ENCODE measurements around the gene CFAP299. TPM values are rescaled to one million over a fixed set of nuclear protein-coding genes. Genes with fewer than 3 reads are reported as not detected.

CFAP299 gene
- total and polyA plus RNA-seq, 2 donors (not counting 3 experiments of a cell fraction or from before 2014, with no cell fraction given): not detected

DNA sequence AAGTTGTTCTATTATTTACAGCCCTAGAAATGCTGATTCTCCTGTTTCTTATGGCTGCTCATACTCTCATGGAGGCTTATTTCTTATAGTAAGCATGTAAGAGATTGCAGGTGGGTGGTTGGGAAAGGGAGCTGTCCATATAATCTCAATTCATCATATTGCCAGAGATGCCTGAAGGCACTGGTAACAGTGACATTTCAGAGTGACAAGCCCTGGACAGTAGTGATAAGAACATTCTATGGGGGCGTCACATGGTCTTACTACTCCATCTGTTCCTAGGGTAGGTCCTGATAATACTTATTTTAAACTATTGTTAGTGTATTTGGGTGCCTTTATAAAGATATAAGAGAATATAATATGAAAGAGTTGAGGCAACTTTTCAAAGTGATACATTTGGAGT is 171.5 kb downstream of the CFAP299 start:
- ChIA-PET POLR2A (no interaction called here), CTCF (no interaction called here)
- no peaks in the 10 kb centered on the region for H3K9me3 ChIP-seq (replicated peaks; ENCODE audit: control insufficient read depth, insufficient read depth, low read length)
- H3K9me1 ChIP-seq (replicated peaks; ENCODE audit: control insufficient read depth, extremely low read depth, insufficient read depth, low read length): no peaks in the 10 kb centered on the region
- H3K4me2 ChIP-seq (ENCODE audit: insufficient read depth, low read length): no peak overlapping the region
- H3K36me3 ChIP-seq (ENCODE audit: control insufficient read depth in 2 of 2, extremely low read depth in 1 of 2, insufficient read depth in 2 of 2, low read length in 2 of 2): no peaks in the 10 kb centered on the region
- dilution Hi-C loops (cut with MboI; ENCODE audit: extremely low pct_ligation_motif_present, low sequenced_read_pairs): no loop called here
- DNase-seq (ENCODE audit: low read depth, low spot score): no peak
- intact Hi-C loops (cut with micrococcal nuclease): no loop called here
- H3K27me3 ChIP-seq (ENCODE audit: control insufficient read depth in 2 of 2, insufficient read depth in 2 of 2, low read length in 2 of 2): no peaks in the 10 kb centered on the region
- H3K4me3 ChIP-seq (replicated peaks in 1 of 3; ENCODE audit: insufficient read depth in 1 of 3, low read depth in 1 of 3, low read length in 3 of 3): no peak overlapping the region
- no TSS peak for BruUV-seq (replicated peaks)
- H3K27ac ChIP-seq (ENCODE audit: insufficient read depth, low read depth, low read length): no peak overlapping the region
- no peaks in the 10 kb centered on the region for H3K4me1 ChIP-seq (ENCODE audit: control insufficient read depth, extremely low read depth, insufficient read depth, low read length)
- TF ChIP-seq, protein P1, sequence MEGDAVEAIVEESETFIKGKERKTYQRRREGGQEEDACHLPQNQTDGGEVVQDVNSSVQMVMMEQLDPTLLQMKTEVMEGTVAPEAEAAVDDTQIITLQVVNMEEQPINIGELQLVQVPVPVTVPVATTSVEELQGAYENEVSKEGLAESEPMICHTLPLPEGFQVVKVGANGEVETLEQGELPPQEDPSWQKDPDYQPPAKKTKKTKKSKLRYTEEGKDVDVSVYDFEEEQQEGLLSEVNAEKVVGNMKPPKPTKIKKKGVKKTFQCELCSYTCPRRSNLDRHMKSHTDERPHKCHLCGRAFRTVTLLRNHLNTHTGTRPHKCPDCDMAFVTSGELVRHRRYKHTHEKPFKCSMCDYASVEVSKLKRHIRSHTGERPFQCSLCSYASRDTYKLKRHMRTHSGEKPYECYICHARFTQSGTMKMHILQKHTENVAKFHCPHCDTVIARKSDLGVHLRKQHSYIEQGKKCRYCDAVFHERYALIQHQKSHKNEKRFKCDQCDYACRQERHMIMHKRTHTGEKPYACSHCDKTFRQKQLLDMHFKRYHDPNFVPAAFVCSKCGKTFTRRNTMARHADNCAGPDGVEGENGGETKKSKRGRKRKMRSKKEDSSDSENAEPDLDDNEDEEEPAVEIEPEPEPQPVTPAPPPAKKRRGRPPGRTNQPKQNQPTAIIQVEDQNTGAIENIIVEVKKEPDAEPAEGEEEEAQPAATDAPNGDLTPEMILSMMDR (IDR thresholded peaks at IDR 0.05; ENCODE audit: extremely low read depth in 1 of 2, insufficient read depth in 1 of 2, low read depth in 1 of 2, low read length in 2 of 2): no peak
- TF ChIP-seq POLR2AphosphoS5 (IDR thresholded peaks at IDR 0.05; ENCODE audit: insufficient read depth, low read depth, low read length): no peak
- TF ChIP-seq FOS (IDR thresholded peaks at IDR 0.05; ENCODE audit: borderline replicate concordance, insufficient read depth, low read length): no peak
- TF ChIP-seq JUN (IDR thresholded peaks at IDR 0.05; ENCODE audit: borderline replicate concordance, insufficient read depth, insufficient read length, low read depth): no peak
- TF ChIP-seq POLR2A (IDR thresholded peaks at IDR 0.05; ENCODE audit: low read depth, low read length): no peak
- TF ChIP-seq, protein P2, sequence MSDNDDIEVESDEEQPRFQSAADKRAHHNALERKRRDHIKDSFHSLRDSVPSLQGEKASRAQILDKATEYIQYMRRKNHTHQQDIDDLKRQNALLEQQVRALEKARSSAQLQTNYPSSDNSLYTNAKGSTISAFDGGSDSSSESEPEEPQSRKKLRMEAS (IDR thresholded peaks at IDR 0.05; ENCODE audit: insufficient read depth, insufficient read length): no peak
- TF ChIP-seq MYC (IDR thresholded peaks at IDR 0.05; ENCODE audit: low read depth, low read length): no peak
- H4K20me1 ChIP-seq (replicated peaks; ENCODE audit: control insufficient read depth, extremely low read depth, insufficient read depth, low read length): no peaks in the 10 kb centered on the region
- no peak overlapping the region for H2AFZ ChIP-seq (ENCODE audit: low read depth, low read length)
- no peaks in the 10 kb centered on the region for H3K79me2 ChIP-seq (ENCODE audit: control insufficient read depth, insufficient read depth, low read length)
- no peak for FAIRE-seq
- no peak overlapping the region for H3K9ac ChIP-seq (replicated peaks; ENCODE audit: extremely low read depth, insufficient read depth, low read length)

Measured in endothelial cell of umbilical vein (primary cell).